BJ (cell line): ENCODE results near the gene SHISAL2A. TPM values are rescaled to one million over a fixed set of nuclear protein-coding genes. Genes with fewer than 3 reads are reported as not detected.
A peak's percentile ranks its signal among the peaks of the same experiment; 100 is the strongest.

Experiments used
- CTCF ChIA-PET: fragments of 350-600 bp; formaldehyde crosslinking; extraction: SDS; loops from one replicate; lab custom pipeline; 2021; ENCODE audit warnings: antibody characterized with exemption, inconsistent platforms; lab: Yijun Ruan, JAX
- POLR2A ChIA-PET: fragments of 300-600 bp; sonication (Branson Sonifier 250); formaldehyde crosslinking; extraction: SDS; loops from one replicate; lab custom pipeline; 2021; ENCODE audit warnings: antibody characterized with exemption; lab: Charles Lee
- DNase-seq: peaks from one replicate; pipeline ENCODE4 v3.0.0-alpha.2; 2011; ENCODE audit warnings: low read depth
- H3K27me3 ChIP-seq: 2 replicates; pipeline ENCODE4 v1.6.0; 2011; ENCODE audit warnings: low read length; ENCODE audit not compliant: control insufficient read depth, insufficient read depth
- H3K36me3 ChIP-seq: 2 replicates; pipeline ENCODE4 v1.5.1; 2011; ENCODE audit warnings: low read length; ENCODE audit not compliant: control insufficient read depth, insufficient read depth
- H3K4me3 ChIP-seq: 2 replicates; pipeline ENCODE4 v1.5.1; 2011; ENCODE audit warnings: low read depth, mild to moderate bottlenecking, control low read depth, low read length
- polyA plus RNA-seq: library from polyadenylated mRNA; depleted of rRNA; stranded (reverse); fragments of >200 nt; gene quantifications from 2 replicates; pipeline ENCODE4 v1.2.3, GENCODE V29; 2011; rRNA removed
- TF ChIP-seq, protein P1 (sequence below): IDR thresholded peaks from 2 replicates; pipeline ENCODE4 v1.5.1; 2011; ENCODE audit warnings: low read depth, mild to moderate bottlenecking, control low read depth, inconsistent platforms, low read length, moderate library complexity; ENCODE audit not compliant: insufficient read depth

The SHISAL2A gene
- polyA plus RNA-seq, 1 experiment: not detected

DNA sequence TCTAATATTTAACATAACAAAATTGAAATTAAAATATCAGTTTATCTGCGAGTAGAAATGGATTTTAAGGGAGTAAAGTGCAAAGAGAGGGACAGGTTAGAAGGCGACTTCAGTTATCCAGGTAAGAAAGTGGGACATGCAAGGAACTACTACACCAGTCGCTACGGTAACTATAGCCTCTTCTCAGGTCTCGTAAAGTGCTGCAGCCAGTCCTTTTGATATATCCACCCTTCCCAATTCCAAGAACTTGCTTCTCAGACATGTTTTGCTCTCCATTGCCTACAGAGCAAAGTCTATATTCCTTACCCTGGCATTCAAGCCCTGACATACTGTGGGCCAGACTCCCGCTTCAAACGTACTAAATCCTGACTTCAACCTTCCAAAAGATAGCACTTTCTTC, 62.7 kb downstream of the SHISAL2A start:
- TF ChIP-seq, protein P1, sequence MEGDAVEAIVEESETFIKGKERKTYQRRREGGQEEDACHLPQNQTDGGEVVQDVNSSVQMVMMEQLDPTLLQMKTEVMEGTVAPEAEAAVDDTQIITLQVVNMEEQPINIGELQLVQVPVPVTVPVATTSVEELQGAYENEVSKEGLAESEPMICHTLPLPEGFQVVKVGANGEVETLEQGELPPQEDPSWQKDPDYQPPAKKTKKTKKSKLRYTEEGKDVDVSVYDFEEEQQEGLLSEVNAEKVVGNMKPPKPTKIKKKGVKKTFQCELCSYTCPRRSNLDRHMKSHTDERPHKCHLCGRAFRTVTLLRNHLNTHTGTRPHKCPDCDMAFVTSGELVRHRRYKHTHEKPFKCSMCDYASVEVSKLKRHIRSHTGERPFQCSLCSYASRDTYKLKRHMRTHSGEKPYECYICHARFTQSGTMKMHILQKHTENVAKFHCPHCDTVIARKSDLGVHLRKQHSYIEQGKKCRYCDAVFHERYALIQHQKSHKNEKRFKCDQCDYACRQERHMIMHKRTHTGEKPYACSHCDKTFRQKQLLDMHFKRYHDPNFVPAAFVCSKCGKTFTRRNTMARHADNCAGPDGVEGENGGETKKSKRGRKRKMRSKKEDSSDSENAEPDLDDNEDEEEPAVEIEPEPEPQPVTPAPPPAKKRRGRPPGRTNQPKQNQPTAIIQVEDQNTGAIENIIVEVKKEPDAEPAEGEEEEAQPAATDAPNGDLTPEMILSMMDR: no peak
- Histone ChIP-seq H3K36me3 (peaks cover 10% of the 10 kb centered on the region), H3K27me3 (no peaks in the 10 kb centered on the region), H3K4me3 (no peak overlapping the region)
- CTCF ChIA-PET: no interaction called here
- DNase-seq: no peak
- POLR2A ChIA-PET: no interaction called here

DNA sequence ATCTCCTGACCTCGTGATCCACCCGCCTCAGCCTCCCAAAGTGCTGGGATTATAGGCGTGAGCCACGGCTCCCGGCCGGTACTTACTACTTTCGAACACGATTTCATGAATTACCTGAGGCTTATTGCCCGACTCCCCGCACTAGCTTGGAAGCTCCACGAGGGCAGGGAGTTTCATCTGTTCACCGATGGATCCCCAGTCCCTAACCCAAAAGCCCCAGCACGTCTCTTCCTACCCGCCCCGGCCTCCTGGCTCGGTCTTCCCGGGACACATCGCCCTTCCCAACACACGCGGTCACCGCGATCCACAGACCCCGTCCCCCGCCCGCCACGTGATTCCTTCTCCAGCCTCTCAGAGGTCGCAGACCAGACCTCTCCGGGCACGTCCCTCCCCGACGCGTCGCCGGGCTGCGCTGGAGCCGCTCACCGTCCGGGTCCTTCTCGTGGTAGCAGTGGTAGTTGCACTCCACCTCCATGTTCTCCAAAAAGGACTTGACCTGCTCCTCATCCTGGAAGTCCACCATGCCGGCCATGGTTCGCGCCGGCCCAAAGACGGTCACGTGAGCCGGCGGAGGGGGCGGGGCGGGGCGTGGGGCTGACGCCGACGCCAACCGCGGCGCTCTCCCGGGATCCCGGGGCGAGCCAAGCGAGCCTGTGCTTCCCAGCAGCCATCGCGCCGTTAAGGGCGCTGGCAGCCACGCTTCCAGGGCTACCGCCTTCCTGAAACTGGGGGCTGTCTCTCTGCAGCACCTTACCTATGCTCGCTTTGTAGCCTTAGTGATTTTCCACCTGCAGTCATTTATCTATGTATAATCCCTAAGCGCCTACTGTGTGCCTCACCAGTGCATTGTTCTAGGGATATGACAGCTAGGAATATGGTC, 65.1 kb downstream of the SHISAL2A start, which contains the start of gene COA7:
TSS of gene COA7 (minus strand) at position 553 of the 880 bp plus-strand sequence. CDS start at position 532, 21 bp downstream.
- CTCF ChIA-PET: interaction anchor here (0.8 kb wide), 1 partner anchor 488 kb away, joined by 3 read pairs; no protein-coding TSS in a partner anchor
- TF ChIP-seq, protein P1: no peak
- Histone ChIP-seq H3K4me3 (peak within 1 kb of the TSS; percentile 93), H3K36me3 (no peaks in the 10 kb centered on the region), H3K27me3 (no peaks in the 10 kb centered on the region)
- POLR2A ChIA-PET: interaction anchor here (0.5 kb wide), 1 partner anchor 171 kb away, joined by 3 read pairs; no protein-coding TSS in a partner anchor
- peak; percentile 23 for DNase-seq

DNA sequence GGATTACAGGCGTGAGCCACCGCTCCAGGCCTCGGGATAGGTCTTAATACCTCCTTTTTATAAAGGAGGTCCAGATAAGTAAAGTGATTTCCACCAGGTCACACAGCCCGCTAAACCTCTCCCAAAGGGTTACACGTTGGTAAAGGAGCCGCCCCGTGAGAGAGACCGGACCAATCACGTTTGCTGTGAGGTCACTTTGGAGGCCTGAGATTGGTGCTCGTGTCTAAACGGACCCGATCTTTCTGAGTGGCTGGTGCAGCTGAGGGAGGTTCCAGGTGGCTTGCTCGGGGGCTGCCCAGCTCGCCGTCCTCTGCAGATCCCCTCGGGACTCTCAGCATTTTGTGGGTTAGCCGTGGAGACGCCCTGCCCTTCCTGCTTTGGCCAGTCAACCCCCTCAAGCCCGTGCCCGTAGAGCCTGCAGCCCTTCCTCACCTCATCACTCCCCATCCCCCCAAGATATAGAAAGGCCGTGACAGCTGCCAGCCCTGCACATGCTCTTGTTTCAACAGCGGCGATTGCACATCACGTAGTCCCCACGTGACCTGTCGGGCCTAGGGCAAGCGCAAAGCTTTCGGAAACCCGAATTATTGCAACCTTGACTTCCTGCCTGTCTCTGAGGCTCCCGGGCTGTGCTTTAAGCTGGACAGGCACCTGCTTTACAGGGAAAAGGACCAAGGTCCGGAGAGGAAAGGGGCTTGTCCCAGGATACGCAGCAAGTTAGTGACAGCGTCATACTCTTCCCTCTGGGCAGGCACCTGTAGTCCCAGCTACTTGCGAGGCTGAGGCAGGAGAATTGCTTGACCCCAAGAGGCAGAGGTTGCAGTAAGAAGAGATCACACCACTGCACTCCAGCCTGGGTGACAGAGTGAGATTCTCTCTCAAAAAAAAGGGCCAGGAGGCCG, 70.2 kb downstream of the SHISAL2A start:
- TF ChIP-seq, protein P1: no peak
- CTCF ChIA-PET: interaction anchor here (0.6 to 1.2 kb wide), 4 partner anchors 10 to 484 kb away, joined by 3 to 4 read pairs (median 4); partner anchors contain the start of genes ORC1 and PRPF38A
- H3K4me3 ChIP-seq: peak overlapping the region; percentile 40
- peak; percentile 46 for DNase-seq
- H3K27me3 ChIP-seq: no peaks in the 10 kb centered on the region
- POLR2A ChIA-PET: interaction anchor here (0.6 to 0.7 kb wide), 2 partner anchors 88 to 198 kb away, joined by 3 read pairs; no protein-coding TSS in a partner anchor
- no peaks in the 10 kb centered on the region for H3K36me3 ChIP-seq

DNA sequence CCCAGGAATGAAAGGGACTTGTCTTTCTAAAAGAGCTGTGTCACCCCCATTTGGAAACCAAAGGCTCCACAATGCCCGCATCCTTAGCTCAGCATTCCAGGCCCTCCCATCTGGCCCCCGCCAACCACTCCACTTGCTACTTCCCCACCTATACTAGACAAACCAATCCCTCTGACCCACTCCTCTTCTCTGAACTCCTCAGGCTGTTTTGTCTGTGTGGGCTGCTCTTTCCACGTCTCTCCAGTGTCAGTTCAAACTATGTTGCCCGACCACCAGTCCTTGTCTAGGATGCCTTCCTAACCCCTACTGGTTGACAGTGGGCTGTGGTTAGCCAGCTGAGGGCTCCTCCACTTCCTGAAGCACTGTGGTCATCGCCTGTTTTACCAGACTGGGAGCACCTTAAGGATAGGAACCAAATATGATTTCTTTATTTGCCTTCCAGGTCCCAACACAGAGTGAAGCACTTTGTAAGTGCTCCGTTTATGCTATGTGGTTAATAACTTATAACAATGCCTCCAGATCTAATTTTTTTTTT, 73.2 kb downstream of the SHISAL2A start:
- CTCF ChIA-PET: no interaction called here
- no peaks in the 10 kb centered on the region for H3K27me3 ChIP-seq
- POLR2A ChIA-PET: no interaction called here
- DNase-seq: no peak
- H3K4me3 ChIP-seq: no peak overlapping the region
- H3K36me3 ChIP-seq: no peaks in the 10 kb centered on the region
- TF ChIP-seq, protein P1: no peak

Other genes with a start within 250 kb of the SHISAL2A start
- 2.8 and 3.1 TPM in 2 replicates for gene ORC1, start 228.7 kb upstream of the SHISAL2A start, polyA plus RNA-seq
- gene PRPF38A, start 228.6 kb upstream of the SHISAL2A start, polyA plus RNA-seq: 14.2 and 19.6 TPM in 2 replicates
- 17.6 and 27.9 TPM in 2 replicates for gene TUT4, start 80.1 kb upstream of the SHISAL2A start, polyA plus RNA-seq
- gene GPX7, start 30.8 kb upstream of the SHISAL2A start, polyA plus RNA-seq: 40.6 and 44.5 TPM in 2 replicates
- 9.9 and 14.4 TPM in 2 replicates for gene COA7, start 65.2 kb downstream of the SHISAL2A start, polyA plus RNA-seq
- gene ZYG11B, start 93.3 kb downstream of the SHISAL2A start, polyA plus RNA-seq: 19.0 and 26.8 TPM in 2 replicates
- 0.94 and 1.3 TPM in 2 replicates for gene ZYG11A, start 209.6 kb downstream of the SHISAL2A start, polyA plus RNA-seq